ENCODE measurements around the gene EXD3. TPM values are rescaled to one million over a fixed set of nuclear protein-coding genes. Genes with fewer than 3 reads are reported as not detected.

Gene EXD3
- polyA plus RNA-seq, 2 of the 4 experiments (the other 2 are of a cell fraction) = 3.4 to 4.5 TPM

- Histone ChIP-seq H3K4me2 (peak within 1 kb of the TSS; percentile 79), H3K4me3 (peak within 1 kb of the TSS; percentile 59), H3K4me1 (peaks cover 13% of the 10 kb centered on the region), H3K27ac (peak within 1 kb of the TSS; percentile 51 to 81), H3K9me3 (no peaks in the 10 kb centered on the region)
- WGBS (ENCODE audit: missing lambda C conversion rate) = 5% methylated on average over 18 of the region's 62 CpGs
- POLR2A ChIA-PET = interaction anchor here (0.5 to 1.1 kb wide), 2 partner anchors 18 to 55 kb away, joined by 3 to 6 read pairs; partner anchors contain the start of genes EXD3 and NOXA1
- FAIRE-seq = no peak
- CTCF ChIA-PET = interaction anchor here (1.0 to 7.6 kb wide), 5 partner anchors 11 to 139 kb away, joined by 3 to 98 read pairs (median 25); partner anchors contain the start of genes EXD3, NOXA1 and NRARP
- DNase-seq (ENCODE audit: low read depth in 1 of 2, low spot score in 1 of 2) = peak; percentile 66 to 76
- ATAC-seq = peak; percentile 66 to 79
- TF ChIP-seq MAX (IDR thresholded peaks at IDR 0.05) = 0 out of 2 replicates have a peak, but pooled peaks have one; percentile 17
- no peak for TF ChIP-seq EHMT2 (IDR thresholded peaks at IDR 0.05; ENCODE audit: low read depth)
Observed at GRCh38 chr9:137441289-137441934, 18.4 kb upstream of the EXD3 start, which contains the start of gene ENTPD8. Gene ENTPD8 (minus strand): TSS chr9:137441357. CDS start chr9:137438285, 3,072 bp downstream.

GRCh38 chr9:137439158-137439714, 16.3 kb upstream of the EXD3 start:
- FAIRE-seq (no peak), ATAC-seq (no peak), DNase-seq (ENCODE audit: low read depth in 1 of 2, low spot score in 1 of 2) (no peak)
- Histone ChIP-seq H3K4me1 (peaks cover 13% of the 10 kb centered on the region), H3K27ac (no peak overlapping the region), H3K9me3 (no peaks in the 10 kb centered on the region), H3K4me3 (no peak overlapping the region), H3K4me2 (no peak overlapping the region)
- WGBS (ENCODE audit: missing lambda C conversion rate) = 49% methylated on average over 16 of the region's 18 CpGs
- ChIA-PET POLR2A (no interaction called here), CTCF (interaction anchor here (1.0 to 1.2 kb wide), 2 partner anchors 11 to 16 kb away, joined by 3 to 4 read pairs; partner anchors contain the start of genes EXD3 and NOXA1)
- no peak for TF ChIP-seq CHD2 (IDR thresholded peaks at IDR 0.05; ENCODE audit: low read length, partially characterized antibody)
- TF ChIP-seq HOXB5 (CRISPR knock-in tag; IDR thresholded peaks at IDR 0.05) = no peak
- no peak for TF ChIP-seq EHMT2 (IDR thresholded peaks at IDR 0.05; ENCODE audit: low read depth)
- TF ChIP-seq USF2 (IDR thresholded peaks at IDR 0.05) = no peak
- no peak for TF ChIP-seq NR3C1 (IDR thresholded peaks at IDR 0.05)
- TF ChIP-seq RAD21 (conservative IDR thresholded peaks at IDR 0.05 in 1 of 2, IDR thresholded peaks at IDR 0.05 in 1 of 2) = no peak
- no peak for TF ChIP-seq ESRRA (IDR thresholded peaks at IDR 0.05; ENCODE audit: borderline replicate concordance, low read length)
- TF ChIP-seq EHF (CRISPR knock-in tag; IDR thresholded peaks at IDR 0.05) = no peak
- no peak for TF ChIP-seq ZFP36 (IDR thresholded peaks at IDR 0.05; ENCODE audit: borderline replicate concordance, partially characterized antibody)
- TF ChIP-seq FOSB (CRISPR knock-in tag; IDR thresholded peaks at IDR 0.05) = no peak
- TF ChIP-seq REST (IDR thresholded peaks at IDR 0.05) = no peak
- no peak for TF ChIP-seq ZSCAN20 (CRISPR knock-in tag; IDR thresholded peaks at IDR 0.05)
- no peak for TF ChIP-seq CBX8 (IDR thresholded peaks at IDR 0.05)
- TF ChIP-seq JUN (IDR thresholded peaks at IDR 0.05) = no peak

- ATAC-seq (no peak), FAIRE-seq (no peak)
Observed at GRCh38 chr9:137438591-137439157, 15.7 kb upstream of the EXD3 start.

More at GRCh38 chr9:137438591-137439157, 15.7 kb upstream of the EXD3 start:
- CTCF ChIA-PET = interaction anchor here (1.0 to 1.2 kb wide), 2 partner anchors 11 to 16 kb away, joined by 3 to 4 read pairs; partner anchors contain the start of genes EXD3 and NOXA1
- no peaks in the 10 kb centered on the region for H3K9me3 ChIP-seq
- H3K27ac ChIP-seq = no peak overlapping the region
- peaks cover 13% of the 10 kb centered on the region for H3K4me1 ChIP-seq
- H3K4me3 ChIP-seq = no peak overlapping the region
- DNase-seq (ENCODE audit: low read depth in 1 of 2, low spot score in 1 of 2) = no peak
- WGBS (ENCODE audit: missing lambda C conversion rate) = 66% methylated on average over 6 of the region's 22 CpGs
- TF ChIP-seq EHF (CRISPR knock-in tag; IDR thresholded peaks at IDR 0.05) = no peak
- TF ChIP-seq POLR2A (IDR thresholded peaks at IDR 0.05; ENCODE audit: low read length) = no peak
- no peak for TF ChIP-seq FOSB (CRISPR knock-in tag; IDR thresholded peaks at IDR 0.05)
- no peak for TF ChIP-seq CBX8 (IDR thresholded peaks at IDR 0.05)
- POLR2A ChIA-PET = no interaction called here
- no peak overlapping the region for H3K4me2 ChIP-seq
